GM19467 (cell line): ENCODE data around the gene PSAP.

Experiments used
- ATAC-seq: cut with Tn5 transposase; IDR thresholded peaks from one replicate; pipeline ENCODE4 v1.9.1; 2021; ENCODE audit warnings: mild to moderate bottlenecking, moderate library complexity; ENCODE audit not compliant: unreplicated experiment

The PSAP gene

GRCh38 chr10:71811351-71811750 lies 39.7 kb downstream of the PSAP start:
- no peak for ATAC-seq

- no peak for ATAC-seq
Observed at GRCh38 chr10:71810048-71810750, 40.9 kb downstream of the PSAP start.

- ATAC-seq, result no peak
Observed at GRCh38 chr10:71809628-71810027, 41.4 kb downstream of the PSAP start.

- ATAC-seq, result no peak
Observed at GRCh38 chr10:71807557-71808510, 43.2 kb downstream of the PSAP start.

- ATAC-seq, result no peak
Observed at GRCh38 chr10:71806704-71807556, 44.1 kb downstream of the PSAP start.

GRCh38 chr10:71805776-71806703 lies 45.0 kb downstream of the PSAP start:
- no peak for ATAC-seq

- ATAC-seq, result no peak
Observed at GRCh38 chr10:71804077-71804476, 47.0 kb downstream of the PSAP start.

- no peak for ATAC-seq
Observed at GRCh38 chr10:71802715-71803488, 48.1 kb downstream of the PSAP start.

GRCh38 chr10:71802235-71802634 lies 48.8 kb downstream of the PSAP start:
- no peak for ATAC-seq

GRCh38 chr10:71801361-71801760 lies 49.7 kb downstream of the PSAP start:
- peak; percentile 83 for ATAC-seq

- ATAC-seq, result no peak
Observed at GRCh38 chr10:71799608-71800453, 51.2 kb downstream of the PSAP start.

GRCh38 chr10:71799112-71799511 lies 51.9 kb downstream of the PSAP start:
- no peak for ATAC-seq

GRCh38 chr10:71798308-71798624 lies 52.8 kb downstream of the PSAP start:
- no peak for ATAC-seq

GRCh38 chr10:71797533-71798307 lies 53.3 kb downstream of the PSAP start:
- no peak for ATAC-seq

- no peak for ATAC-seq
Observed at GRCh38 chr10:71796749-71797405, 54.2 kb downstream of the PSAP start.

GRCh38 chr10:71795248-71795647 lies 55.8 kb downstream of the PSAP start:
- no peak for ATAC-seq

GRCh38 chr10:71790749-71791440 lies 60.2 kb downstream of the PSAP start:
- ATAC-seq, result no peak
